ENCODE results near the gene RPA1. TPM values are rescaled to one million over a fixed set of nuclear protein-coding genes. Genes with fewer than 3 reads are reported as not detected.

Gene RPA1
- total RNA-seq, 2 donors from 2014 or later, result 63.4 to 105 TPM

- Histone ChIP-seq H3K4me1 (no peaks in the 10 kb centered on the region), H3K4me3 (no peak overlapping the region), H3K27me3 (no peaks in the 10 kb centered on the region), H3K9me3 (no peaks in the 10 kb centered on the region), H3K27ac (no peak overlapping the region), H3K9ac (ENCODE audit: low read depth in 2 of 2, low read length in 2 of 2) (no peak overlapping the region), H3K36me3 (no peaks in the 10 kb centered on the region)
- TF ChIP-seq CTCF (IDR thresholded peaks at IDR 0.05), result no peak
- DNase-seq, result no peak
- intact Hi-C loops (cut with DNase I), result loop anchor here (10.0 kb wide), 1 partner anchor 187 kb away; no protein-coding TSS in a partner anchor
Measured at GRCh38 chr17:1861391-1862010, 31.7 kb downstream of the RPA1 start.

- Histone ChIP-seq H3K9ac (ENCODE audit: low read depth in 2 of 2, low read length in 2 of 2) (no peak overlapping the region), H3K9me3 (no peaks in the 10 kb centered on the region), H3K27me3 (no peaks in the 10 kb centered on the region), H3K36me3 (no peaks in the 10 kb centered on the region), H3K27ac (no peak overlapping the region), H3K4me1 (no peaks in the 10 kb centered on the region), H3K4me3 (no peak overlapping the region)
- intact Hi-C loops (cut with DNase I), result loop anchor here (5.0 to 10.0 kb wide), 2 partner anchors 143 to 191 kb away; partner anchors contain the start of gene WDR81
- DNase-seq, result peak; percentile 63
- TF ChIP-seq CTCF (IDR thresholded peaks at IDR 0.05), result peak; percentile 64
Measured at GRCh38 chr17:1865252-1866037, 35.6 kb downstream of the RPA1 start.

DNA sequence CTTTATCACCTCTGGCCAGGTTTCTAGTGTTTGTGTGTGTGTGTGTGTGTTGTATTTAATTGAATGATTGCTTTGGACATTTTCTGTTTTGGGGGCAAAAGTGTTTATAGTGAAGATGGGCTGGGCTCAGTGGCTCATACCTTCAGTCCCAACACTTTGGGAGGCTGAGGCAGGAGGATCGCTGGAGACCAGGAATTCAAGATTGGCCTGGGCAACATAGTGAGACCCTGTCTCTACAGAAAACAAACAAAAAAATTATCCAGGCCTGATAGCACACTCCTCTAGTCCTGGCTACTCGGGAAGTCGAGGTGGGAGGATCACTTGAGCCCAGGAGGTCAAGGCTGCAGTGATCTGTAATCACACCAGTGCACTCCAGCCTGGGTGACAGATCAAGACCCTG is 37.5 kb downstream of the RPA1 start:
- no peaks in the 10 kb centered on the region for H3K4me1 ChIP-seq
- H3K4me3 ChIP-seq, result no peak overlapping the region
- no peak overlapping the region for H3K27ac ChIP-seq
- TF ChIP-seq CTCF (IDR thresholded peaks at IDR 0.05), result no peak
- intact Hi-C loops (cut with DNase I), result loop anchor here (5.0 to 10.0 kb wide), 2 partner anchors 145 to 193 kb away; partner anchors contain the start of gene WDR81
- H3K9me3 ChIP-seq, result no peaks in the 10 kb centered on the region
- H3K9ac ChIP-seq (ENCODE audit: low read depth in 2 of 2, low read length in 2 of 2), result no peak overlapping the region
- H3K36me3 ChIP-seq, result no peaks in the 10 kb centered on the region
- no peak for DNase-seq
- H3K27me3 ChIP-seq, result no peaks in the 10 kb centered on the region

GRCh38 chr17:1868090-1868489 is 38.3 kb downstream of the RPA1 start:
- no peak overlapping the region for H3K27ac ChIP-seq

DNA sequence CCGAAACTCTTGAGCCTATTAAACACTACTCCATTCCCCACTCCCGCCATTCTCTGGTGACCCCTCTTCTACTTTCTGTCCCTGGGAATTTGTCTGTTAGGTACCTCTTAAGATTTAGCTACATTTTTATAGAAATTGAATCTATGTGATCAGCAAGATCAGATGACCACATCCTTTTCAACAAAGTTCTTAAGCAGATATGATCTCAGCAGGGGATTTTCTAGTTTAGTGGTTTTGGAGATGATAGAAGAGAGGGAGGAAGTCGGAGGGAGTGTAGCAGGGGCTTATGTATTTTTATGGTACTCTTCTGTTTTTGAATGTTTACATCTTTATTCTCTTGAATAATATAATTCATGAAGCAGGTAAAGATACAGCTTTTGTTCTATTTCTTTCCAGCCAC is 40.8 kb downstream of the RPA1 start:
- Histone ChIP-seq H3K9me3 (no peaks in the 10 kb centered on the region), H3K4me3 (no peak overlapping the region), H3K27me3 (no peaks in the 10 kb centered on the region), H3K9ac (ENCODE audit: low read depth in 2 of 2, low read length in 2 of 2) (no peak overlapping the region), H3K4me1 (no peaks in the 10 kb centered on the region), H3K36me3 (peaks cover 10% of the 10 kb centered on the region), H3K27ac (no peak overlapping the region)
- TF ChIP-seq CTCF (IDR thresholded peaks at IDR 0.05), result no peak
- no peak for DNase-seq
- intact Hi-C loops (cut with DNase I), result no loop called here

More at GRCh38 chr17:1868090-1868489, 38.3 kb downstream of the RPA1 start:
- intact Hi-C loops (cut with DNase I), result loop anchor here (5.0 to 10.0 kb wide), 2 partner anchors 146 to 193 kb away; partner anchors contain the start of gene WDR81
- no peaks in the 10 kb centered on the region for H3K4me1 ChIP-seq
- H3K27me3 ChIP-seq, result no peaks in the 10 kb centered on the region
- no peak for TF ChIP-seq CTCF (IDR thresholded peaks at IDR 0.05)
- no peak for DNase-seq
- no peak overlapping the region for H3K9ac ChIP-seq (ENCODE audit: low read depth in 2 of 2, low read length in 2 of 2)
- no peak overlapping the region for H3K4me3 ChIP-seq
- H3K36me3 ChIP-seq, result no peaks in the 10 kb centered on the region
- no peaks in the 10 kb centered on the region for H3K9me3 ChIP-seq

Measured in colonic mucosa (tissue), 4 donors.